HUDEP-2 (cell line): ENCODE measurements around the gene PLXNB3.
"Not testable (repeated sequence)": the region's sequence is repeated elsewhere in the genome, so short reads cannot be mapped to it uniquely, and the experiment has no call there.

Source experiments
- DNase-seq, 76 experiments: peaks; one replicate each; lab custom pipeline; 2025; ENCODE audit not compliant: unreplicated experiment in 76 of 76; lab: John Stamatoyannopoulos, UW

Gene PLXNB3

GRCh38 chrX:153763989-153764755 is at the start of gene PLXNB3:
TSS of gene PLXNB3 (plus strand) at chrX:153764249. CDS start at chrX:153765536, 1,287 bp downstream.
- peak in 73 of 76 experiments; percentile 0 to 79 (median 61) for DNase-seq

GRCh38 chrX:153714256-153714655 is 49.8 kb upstream of the PLXNB3 start:
- no peak for DNase-seq

- no peak for DNase-seq
Observed at GRCh38 chrX:153717445-153717844, 46.6 kb upstream of the PLXNB3 start.

- DNase-seq = no peak
Observed at GRCh38 chrX:153719238-153719637, 44.8 kb upstream of the PLXNB3 start.

GRCh38 chrX:153719701-153720100 is 44.3 kb upstream of the PLXNB3 start:
- DNase-seq = no peak

GRCh38 chrX:153722704-153723350 is 41.2 kb upstream of the PLXNB3 start:
- DNase-seq = no peak

- DNase-seq = peak in 48 of 76 experiments; percentile 0 to 66 (median 32)
Observed at GRCh38 chrX:153723351-153724251, 40.4 kb upstream of the PLXNB3 start.

- peak in 73 of 76 experiments; percentile 18 to 95 (median 83) for DNase-seq
Observed at GRCh38 chrX:153724252-153725038, 39.6 kb upstream of the PLXNB3 start, which contains the start of the genes ABCD1 and BCAP31. TSS of gene ABCD1 (plus strand) at chrX:153724856. CDS start at chrX:153725267, 411 bp downstream. TSS of gene BCAP31 (minus strand) at chrX:153724387. CDS start at chrX:153723244, 1,143 bp downstream.

GRCh38 chrX:153725039-153725831 is 38.8 kb upstream of the PLXNB3 start:
- DNase-seq = no peak

GRCh38 chrX:153725832-153726285 is 38.2 kb upstream of the PLXNB3 start:
- DNase-seq = no peak

- peak in 38 of 76 experiments; percentile 0 to 68 (median 33) for DNase-seq
Observed at GRCh38 chrX:153726286-153727122, 37.5 kb upstream of the PLXNB3 start.

GRCh38 chrX:153727123-153727931 is 36.7 kb upstream of the PLXNB3 start:
- DNase-seq = peak in 15 of 76 experiments; percentile 1 to 38 (median 6)

GRCh38 chrX:153728095-153728494 is 36.0 kb upstream of the PLXNB3 start:
- no peak for DNase-seq

GRCh38 chrX:153728951-153729631 is 35.0 kb upstream of the PLXNB3 start:
- DNase-seq = no peak

- DNase-seq = not testable (repeated sequence)
Observed at GRCh38 chrX:153730115-153730514, 33.9 kb upstream of the PLXNB3 start.

- DNase-seq = no peak
Observed at GRCh38 chrX:153731117-153731844, 32.8 kb upstream of the PLXNB3 start.
